H9 (cell line): ENCODE results near the gene LRRK1. TPM values are rescaled to one million over a fixed set of nuclear protein-coding genes. Genes with fewer than 3 reads are reported as not detected.

Experiments used
- DNase-seq: peaks from one replicate; pipeline ENCODE4 v3.0.0-alpha.2; 2017
- H2AFZ ChIP-seq: one replicate; pipeline ENCODE4 v1.6.1; 2013; ENCODE audit warnings: mild to moderate bottlenecking, low read length, control low read depth, moderate library complexity
- H2AK5ac ChIP-seq: 2 replicates; pipeline ENCODE4 v1.6.1; 2013; ENCODE audit warnings: low read length, control low read depth, mixed read lengths; ENCODE audit not compliant: insufficient read length
- H2BK120ac ChIP-seq: one replicate; pipeline ENCODE4 v1.6.1; 2013; ENCODE audit warnings: low read depth, mild to moderate bottlenecking, low read length, control low read depth, inconsistent platforms; ENCODE audit not compliant: poor library complexity, severe bottlenecking
- H2BK12ac ChIP-seq: 2 replicates; pipeline ENCODE4 v1.6.1; 2013; ENCODE audit warnings: low read length, control low read depth, mixed read lengths, low read depth; ENCODE audit not compliant: insufficient read length
- H2BK15ac ChIP-seq: 2 replicates; pipeline ENCODE4 v1.6.1; 2013; ENCODE audit warnings: low read depth, low read length, control low read depth
- H2BK20ac ChIP-seq: one replicate; pipeline ENCODE4 v1.6.1; 2013; ENCODE audit warnings: low read depth, mild to moderate bottlenecking, low read length, control low read depth, inconsistent platforms; ENCODE audit not compliant: poor library complexity, severe bottlenecking
- H2BK5ac ChIP-seq: 2 replicates; pipeline ENCODE4 v1.6.1; 2013; ENCODE audit warnings: low read length, control low read depth, mixed read lengths; ENCODE audit not compliant: insufficient read length
- H3K14ac ChIP-seq: 2 replicates; pipeline ENCODE4 v1.6.1; 2013; ENCODE audit warnings: low read length, control low read depth; ENCODE audit not compliant: insufficient read depth
- H3K18ac ChIP-seq: 2 replicates; pipeline ENCODE4 v1.6.1; 2013; ENCODE audit warnings: low read depth, mild to moderate bottlenecking, mixed read lengths, low read length, control low read depth; ENCODE audit not compliant: insufficient read length
- H3K23ac ChIP-seq: 2 replicates; pipeline ENCODE4 v1.6.1; 2013; ENCODE audit warnings: low read length, control low read depth, mixed read lengths, low read depth; ENCODE audit not compliant: insufficient read length
- H3K23me2 ChIP-seq: 2 replicates; pipeline ENCODE4 v1.6.1; 2013; ENCODE audit warnings: low read depth, mild to moderate bottlenecking, mixed read lengths, low read length, control low read depth; ENCODE audit not compliant: insufficient read length, poor library complexity, severe bottlenecking
- H3K27ac ChIP-seq: 2 replicates; pipeline ENCODE4 v1.5.1; 2013; ENCODE audit warnings: low read length, control low read depth, mixed read lengths, low read depth; ENCODE audit not compliant: insufficient read length
- H3K27me3 ChIP-seq: 2 replicates; pipeline ENCODE4 v1.6.1; 2013; ENCODE audit warnings: low read length, control low read depth, inconsistent platforms; ENCODE audit not compliant: insufficient read depth
- H3K4ac ChIP-seq: 2 replicates; pipeline ENCODE4 v1.6.1; 2013; ENCODE audit warnings: low read depth, mild to moderate bottlenecking, control low read depth, inconsistent platforms, low read length, moderate library complexity
- H3K4me1 ChIP-seq: 2 replicates; pipeline ENCODE4 v1.6.1; 2013; ENCODE audit warnings: low read length, control low read depth, inconsistent platforms; ENCODE audit not compliant: insufficient read depth
- H3K4me2 ChIP-seq: 2 replicates; pipeline ENCODE4 v1.6.1; 2013; ENCODE audit warnings: low read length, control low read depth, mixed read lengths; ENCODE audit not compliant: insufficient read length, insufficient read depth
- H3K56ac ChIP-seq: 2 replicates; pipeline ENCODE4 v1.6.1; 2013; ENCODE audit warnings: low read depth, mild to moderate bottlenecking, mixed read lengths, low read length, control low read depth; ENCODE audit not compliant: insufficient read length
- H3K79me1 ChIP-seq: 2 replicates; pipeline ENCODE4 v1.6.1; 2013; ENCODE audit warnings: low read depth, mild to moderate bottlenecking, moderate library complexity, low read length, control low read depth, inconsistent platforms; ENCODE audit not compliant: insufficient read depth, poor library complexity, severe bottlenecking
- H3K79me2 ChIP-seq: 2 replicates; pipeline ENCODE4 v1.6.1; 2013; ENCODE audit warnings: low read length, control low read depth, inconsistent platforms; ENCODE audit not compliant: insufficient read depth
- H3K9ac ChIP-seq: 2 replicates; pipeline ENCODE4 v1.6.1; 2013; ENCODE audit warnings: low read length, control low read depth, mixed read lengths; ENCODE audit not compliant: insufficient read length; ENCODE audit errors: extremely low read depth
- H3K9me3 ChIP-seq: one replicate; pipeline ENCODE4 v1.6.1; 2013; ENCODE audit warnings: low read depth, low read length, inconsistent platforms; ENCODE audit not compliant: control insufficient read depth
- H3T11ph ChIP-seq: one replicate; pipeline ENCODE4 v1.6.1; 2013; ENCODE audit warnings: mild to moderate bottlenecking, low read length, control low read depth, inconsistent platforms
- H4K20me1 ChIP-seq: one replicate; pipeline ENCODE4 v1.6.1; 2013; ENCODE audit not compliant: control insufficient read depth, insufficient read length, insufficient read depth
- H4K5ac ChIP-seq: 2 replicates; pipeline ENCODE4 v1.6.1; 2013; ENCODE audit warnings: low read depth, mild to moderate bottlenecking, mixed read lengths, low read length, control low read depth; ENCODE audit not compliant: insufficient read length
- H4K8ac ChIP-seq: replicated peaks from 2 replicates; pipeline ENCODE4 v1.6.1; 2013; ENCODE audit warnings: low read length, control low read depth, mixed read lengths, low read depth; ENCODE audit not compliant: insufficient read length
- H4K91ac ChIP-seq: 2 replicates; pipeline ENCODE4 v1.6.1; 2013; ENCODE audit warnings: low read depth, mild to moderate bottlenecking, moderate library complexity, mixed read lengths, low read length, control low read depth; ENCODE audit not compliant: insufficient read length
- H3K27ac Mint-ChIP-seq, 3 experiments: 2 replicates in 2 of 3; 3 replicates in 1 of 3; pipeline ENCODE4 v1.8.0; 2020 to 2021; ENCODE audit warnings: mixed read lengths in 3 of 3, mild to moderate bottlenecking in 1 of 3, moderate library complexity in 1 of 3
- H3K27me3 Mint-ChIP-seq: 2 replicates; pipeline ENCODE4 v1.8.0; 2021; ENCODE audit warnings: low read depth, mild to moderate bottlenecking, moderate library complexity, mixed read lengths
- H3K36me3 Mint-ChIP-seq, 3 experiments: 2 replicates in 2 of 3; 3 replicates in 1 of 3; pipeline ENCODE4 v1.8.0; 2020 to 2021; ENCODE audit warnings: low read depth in 3 of 3, mixed read lengths in 3 of 3; ENCODE audit not compliant: insufficient read depth in 1 of 3
- H3K4me1 Mint-ChIP-seq, 2 experiments: 2 replicates each; pipeline ENCODE4 v1.8.0; 2020; ENCODE audit warnings: mixed read lengths in 2 of 2
- H3K4me3 Mint-ChIP-seq, 2 experiments: 2 replicates in 1 of 2; 3 replicates in 1 of 2; pipeline ENCODE4 v1.8.0; 2020 to 2021; ENCODE audit warnings: mild to moderate bottlenecking in 2 of 2, mixed read lengths in 2 of 2, moderate library complexity in 1 of 2
- H3K9me3 Mint-ChIP-seq, 2 experiments: 2 replicates in 1 of 2; 3 replicates in 1 of 2; pipeline ENCODE4 v1.8.0; 2020; ENCODE audit warnings: mild to moderate bottlenecking in 2 of 2, mixed read lengths in 2 of 2, moderate library complexity in 1 of 2
- CTCF ChIP-seq: fragments of 200-600 bp; sonication (generic); conservative IDR thresholded peaks from 3 replicates; pipeline ENCODE4 v1.8.0; 2021; ENCODE audit warnings: antibody characterized with exemption, mild to moderate bottlenecking
- WGBS: extraction: QIAGEN DNeasy Blood & Tissue Kit; methylation state at CpG from one replicate; pipeline ENCODE4 v1.1.7; 2013; ENCODE audit warnings: missing lambda C conversion rate, low lambda C conversion rate, mixed read lengths; ENCODE audit not compliant: insufficient read length; ENCODE audit errors: extremely low coverage; 5-methylcytosine and 5-hydroxymethylcytosine counted together
- total RNA-seq: library from RNA; stranded (reverse); gene quantifications from 2 replicates; pipeline ENCODE4 v1.2.1, GENCODE V29; 2021

The LRRK1 gene
- total RNA-seq, 1 experiment from 2014 or later: 4.0 TPM

GRCh38 chr15:101003706-101004105 lies 84.5 kb downstream of the LRRK1 start:
- peak; percentile 21 for DNase-seq
- Histone ChIP-seq H3K4me2 (no peak overlapping the region), H3T11ph (no peak overlapping the region), H3K23me2 (peaks cover 6% of the 10 kb centered on the region), H3K4me1 (peaks cover 6% of the 10 kb centered on the region), H4K20me1 (no peaks in the 10 kb centered on the region), H3K79me2 (no peaks in the 10 kb centered on the region), H2BK12ac (no peak overlapping the region), H3K4ac (no peak overlapping the region), H2AK5ac (no peak overlapping the region), H3K18ac (no peak overlapping the region), H2BK5ac (no peak overlapping the region), H2BK20ac (no peak overlapping the region), H2BK120ac (no peak overlapping the region), H4K91ac (no peak overlapping the region), H3K9ac (no peak overlapping the region), H2BK15ac (no peak overlapping the region), H3K27me3 (no peaks in the 10 kb centered on the region), H3K56ac (no peak overlapping the region), H2AFZ (no peak overlapping the region), H3K14ac (no peak overlapping the region), H4K5ac (no peak overlapping the region), H3K9me3 (peaks cover 8% of the 10 kb centered on the region), H4K8ac (no peak overlapping the region), H3K27ac (no peak overlapping the region), H3K79me1 (no peaks in the 10 kb centered on the region), H3K23ac (no peak overlapping the region)
- H3K4me1 Mint-ChIP-seq: peaks cover 37 to 38% of the 10 kb centered on the region in 2 experiments
- WGBS: no CpG with 5 or more reads among the region's 4 CpGs
- H3K9me3 Mint-ChIP-seq: peaks cover 20 to 21% of the 10 kb centered on the region in 2 experiments
- peaks cover 41% of the 10 kb centered on the region for H3K27me3 Mint-ChIP-seq
- no peak overlapping the region for H3K4me3 Mint-ChIP-seq
- H3K27ac Mint-ChIP-seq: no peak overlapping the region
- TF ChIP-seq CTCF: no peak
- peaks cover 8 to 21% (median 10%) of the 10 kb centered on the region in 3 experiments; a peak in 5 of 7 replicates for H3K36me3 Mint-ChIP-seq
